Breast epithelium (tissue), 3 donors: Measurements from ENCODE around the gene DAB2IP.

Experiments
- POLR2A ChIP-seq: fragments of 450-650 bp; IDR thresholded peaks from one replicate; pipeline ENCODE4 v1.6.1; 2016; ENCODE audit warnings: antibody characterized with exemption, mild to moderate bottlenecking, moderate library complexity
- POLR2AphosphoS5 ChIP-seq, 3 donors: sonication (generic); formaldehyde crosslinking; IDR thresholded peaks; one replicate each; pipeline ENCODE4 v1.6.1; 2017; ENCODE audit warnings: antibody characterized with exemption in 3 of 3
- TF ChIP-seq, protein P1 (sequence below), 3 donors: fragments of 450-650 bp; IDR thresholded peaks; one replicate each; pipeline ENCODE4 v1.5.1; 2016 to 2017; ENCODE audit warnings: antibody characterized with exemption in 3 of 3, mild to moderate bottlenecking in 3 of 3, moderate library complexity in 3 of 3

DNA sequence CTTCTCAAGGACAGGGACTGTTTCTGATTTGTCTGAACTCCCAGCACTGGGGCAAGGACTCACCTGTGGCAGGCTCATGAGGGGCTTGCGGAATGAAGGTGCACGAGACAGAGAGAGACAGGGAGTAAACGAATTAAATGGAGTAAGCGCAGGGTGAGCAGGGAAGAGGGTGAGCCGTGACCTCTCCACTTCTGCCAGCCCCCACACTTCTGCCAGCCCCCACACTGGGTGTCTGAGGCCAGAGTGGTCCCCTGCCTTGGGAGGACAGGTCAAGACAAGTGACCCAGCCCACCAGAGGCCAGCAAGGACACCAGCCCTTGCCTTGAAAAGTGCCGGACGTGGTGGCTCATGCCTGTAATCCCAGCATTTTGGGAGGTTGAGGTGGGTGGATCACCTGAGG is 37.2 kb downstream of the DAB2IP start:
- TF ChIP-seq POLR2A = no peak
- TF ChIP-seq, protein P1, sequence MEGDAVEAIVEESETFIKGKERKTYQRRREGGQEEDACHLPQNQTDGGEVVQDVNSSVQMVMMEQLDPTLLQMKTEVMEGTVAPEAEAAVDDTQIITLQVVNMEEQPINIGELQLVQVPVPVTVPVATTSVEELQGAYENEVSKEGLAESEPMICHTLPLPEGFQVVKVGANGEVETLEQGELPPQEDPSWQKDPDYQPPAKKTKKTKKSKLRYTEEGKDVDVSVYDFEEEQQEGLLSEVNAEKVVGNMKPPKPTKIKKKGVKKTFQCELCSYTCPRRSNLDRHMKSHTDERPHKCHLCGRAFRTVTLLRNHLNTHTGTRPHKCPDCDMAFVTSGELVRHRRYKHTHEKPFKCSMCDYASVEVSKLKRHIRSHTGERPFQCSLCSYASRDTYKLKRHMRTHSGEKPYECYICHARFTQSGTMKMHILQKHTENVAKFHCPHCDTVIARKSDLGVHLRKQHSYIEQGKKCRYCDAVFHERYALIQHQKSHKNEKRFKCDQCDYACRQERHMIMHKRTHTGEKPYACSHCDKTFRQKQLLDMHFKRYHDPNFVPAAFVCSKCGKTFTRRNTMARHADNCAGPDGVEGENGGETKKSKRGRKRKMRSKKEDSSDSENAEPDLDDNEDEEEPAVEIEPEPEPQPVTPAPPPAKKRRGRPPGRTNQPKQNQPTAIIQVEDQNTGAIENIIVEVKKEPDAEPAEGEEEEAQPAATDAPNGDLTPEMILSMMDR (IDR thresholded peaks at IDR 0.05) = no peak
- no peak for TF ChIP-seq POLR2AphosphoS5 (IDR thresholded peaks at IDR 0.05)
